DND-41 (cell line): ENCODE results near the gene MEIS1.

ENCODE experiments used
- CTCF ChIP-seq: IDR thresholded peaks from 2 replicates; pipeline ENCODE4 v1.5.1; 2012; ENCODE audit warnings: borderline replicate concordance, low read length, moderate library complexity, mild to moderate bottlenecking; ENCODE audit not compliant: poor library complexity, severe bottlenecking; ENCODE audit errors: extremely low read depth
- EZH2 ChIP-seq: IDR thresholded peaks from 3 replicates; pipeline ENCODE4 v1.6.1; 2012; ENCODE audit warnings: borderline replicate concordance, low read depth, mild to moderate bottlenecking, moderate library complexity, low read length, inconsistent platforms; ENCODE audit not compliant: severe bottlenecking

- no peak for TF ChIP-seq CTCF
- TF ChIP-seq EZH2 = no peak
Measured at GRCh38 chr2:66582104-66582986, 147.4 kb downstream of the MEIS1 start.
